ENCODE measurements around the gene KYNU. TPM values are rescaled to one million over a fixed set of nuclear protein-coding genes. Genes with fewer than 3 reads are reported as not detected.
"Not testable (repeated sequence)": the region's sequence is repeated elsewhere in the genome, so short reads cannot be mapped to it uniquely, and the experiment has no call there.

Gene KYNU
- total and polyA plus RNA-seq, 9 of the 15 experiments (the other 6 are each of a cell fraction or from before 2014, with no cell fraction given) = 2.6 to 11.6 (median 7.2) TPM

- TF ChIP-seq GABPB1 (CRISPR knock-in tag; IDR thresholded peaks at IDR 0.05) = no peak
Measured at GRCh38 chr2:143088388-143088787, 210.9 kb downstream of the KYNU start (continued).

GRCh38 chr2:143089520-143089919 is 212.1 kb downstream of the KYNU start:
- H3K9me1 ChIP-seq (ENCODE audit: control insufficient read depth, insufficient read depth, low read length); CTCF ChIA-PET (ENCODE audit: low intra/inter-chr PET ratio); H2AFZ ChIP-seq (ENCODE audit: low read depth, low read length); H3K4me3 ChIP-seq; FAIRE-seq; intact Hi-C loops (cut with micrococcal nuclease); H3K36me3 ChIP-seq (ENCODE audit: control insufficient read depth, insufficient read depth, low read length); DNase-seq (ENCODE audit: extremely low read depth in 1 of 4, low spot score in 3 of 4); H4K20me1 ChIP-seq (replicated peaks; ENCODE audit: control insufficient read depth, insufficient read depth, low read length); H3K27ac ChIP-seq (ENCODE audit: extremely low read depth, low read depth, low read length); ATAC-seq; BruUV-seq (replicated peaks); H3K4me2 ChIP-seq (ENCODE audit: insufficient read depth, low read length); H3K79me2 ChIP-seq (ENCODE audit: control insufficient read depth, insufficient read depth, low read length); in situ Hi-C loops (cut with MboI); H3K9me3 ChIP-seq (replicated peaks; ENCODE audit: control insufficient read depth, insufficient read depth, low read depth, low read length); H3K4me1 ChIP-seq (replicated peaks in 1 of 2; ENCODE audit: control insufficient read depth in 2 of 2, insufficient read depth in 2 of 2, low read length in 2 of 2); H3K27me3 ChIP-seq (ENCODE audit: control insufficient read depth in 2 of 2, insufficient read depth in 2 of 2, low read length in 2 of 2); H3K9ac ChIP-seq (ENCODE audit: insufficient read depth in 1 of 2, low read depth in 2 of 2, low read length in 2 of 2): not testable (repeated sequence)
- WGBS (ENCODE audit: insufficient coverage, low coverage, missing lambda C conversion rate) = 0% methylated on average over 1 of the region's 12 CpGs
- POLR2A ChIA-PET = interaction anchor here (0.6 kb wide), 1 partner anchor 270 kb away, joined by 3 read pairs; no protein-coding TSS in a partner anchor

Small RNA genes lying within 50 kb of the gene (small RNA-seq; reads per million reads assigned to genes)
- gene MTND4LP12 = not detected

Measured in K562 (cell line).